Measurements from ENCODE around the gene ACBD6.
A peak's percentile ranks its signal among the peaks of the same experiment; 100 is the strongest.

ACBD6 gene

DNA sequence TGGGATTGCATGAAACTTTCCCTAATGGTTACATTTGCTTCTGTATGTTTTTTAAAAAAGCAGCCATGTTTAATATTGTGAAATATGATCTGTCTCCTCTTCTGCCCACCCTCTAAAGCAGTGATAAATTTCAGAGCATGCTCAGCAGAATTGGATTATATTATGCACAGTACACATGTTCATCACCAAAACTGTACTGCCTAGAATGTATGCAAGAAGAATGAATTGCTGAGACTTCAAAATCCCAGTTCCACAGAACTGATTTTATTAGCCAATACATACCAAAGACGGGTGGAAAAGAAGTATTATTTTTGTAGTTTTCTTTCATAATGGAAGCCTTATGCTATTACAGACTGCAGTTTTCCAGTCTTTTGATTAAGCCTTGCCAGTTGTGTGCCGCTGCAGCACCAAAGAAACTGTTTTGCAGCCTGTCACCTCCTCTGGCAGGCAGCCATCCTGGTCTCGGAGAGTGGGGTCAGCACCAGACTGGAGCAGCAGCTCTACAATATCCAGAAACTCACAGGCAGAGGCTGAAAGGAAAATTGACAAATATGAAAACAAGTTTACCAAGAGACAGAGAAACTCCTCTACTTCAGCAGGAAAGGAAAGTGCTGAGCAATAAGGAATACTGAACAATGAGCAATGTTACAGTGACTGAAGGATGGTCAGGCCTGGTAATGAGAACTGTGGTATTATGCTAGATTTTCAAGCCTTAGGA lies 214.2 kb downstream of the ACBD6 start:
- no peak for DNase-seq

GRCh38 chr1:180286417-180286816 lies 216.0 kb downstream of the ACBD6 start:
- no peak for DNase-seq

DNA sequence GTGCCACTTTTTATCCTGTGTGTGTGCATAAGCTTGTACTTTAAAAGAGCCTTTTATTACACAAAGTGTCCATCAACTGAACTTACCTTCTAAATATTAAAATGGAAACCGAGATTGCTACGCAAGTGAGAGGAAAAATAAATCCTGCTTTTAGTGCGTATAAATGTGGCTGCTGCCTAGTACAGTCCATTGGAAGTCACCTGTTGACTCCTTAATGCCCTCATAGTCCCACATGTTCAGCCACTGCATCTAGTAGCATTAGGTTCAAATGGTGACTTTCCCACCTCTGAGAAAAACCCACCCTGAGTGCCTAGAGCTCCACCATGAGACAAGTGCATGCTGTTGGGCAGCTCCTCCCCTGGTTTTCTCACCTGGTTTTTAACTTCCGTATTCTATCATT lies 219.3 kb downstream of the ACBD6 start:
- DNase-seq: no peak

DNA sequence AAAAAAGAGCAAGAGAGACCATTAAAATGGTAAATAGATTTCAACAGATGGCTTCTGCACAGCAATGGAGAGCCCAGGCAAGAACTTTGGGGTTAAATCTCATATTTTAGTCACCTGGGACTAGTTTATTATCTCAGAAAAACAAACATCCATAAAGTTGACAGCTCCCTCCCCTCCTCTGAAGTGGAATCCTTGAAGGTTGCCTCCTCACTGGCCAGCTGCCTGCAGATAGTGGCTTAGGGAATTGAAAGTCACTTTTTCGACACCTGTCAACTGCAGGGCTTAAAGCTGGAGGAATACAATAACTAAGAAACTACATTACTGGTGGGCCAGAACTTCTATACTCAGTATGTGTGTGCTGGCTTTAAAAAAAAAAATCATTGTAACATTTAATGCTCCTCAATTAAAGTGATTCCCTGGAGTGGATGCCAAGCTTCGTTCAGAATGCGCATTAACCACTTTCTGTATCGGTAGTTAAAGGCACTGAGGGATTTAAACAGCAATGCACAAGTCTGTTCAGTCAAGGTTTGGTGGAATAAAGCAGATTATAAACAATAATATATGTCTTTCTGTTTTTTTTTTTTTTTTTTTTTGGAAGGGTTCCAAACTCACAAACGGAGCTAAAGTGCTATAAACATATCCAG lies 219.9 kb downstream of the ACBD6 start:
- DNase-seq: no peak

- DNase-seq: no peak
Measured at GRCh38 chr1:180281490-180281889, 220.9 kb downstream of the ACBD6 start.

- no peak for DNase-seq
Measured at GRCh38 chr1:180280617-180281016, 221.8 kb downstream of the ACBD6 start.

DNA sequence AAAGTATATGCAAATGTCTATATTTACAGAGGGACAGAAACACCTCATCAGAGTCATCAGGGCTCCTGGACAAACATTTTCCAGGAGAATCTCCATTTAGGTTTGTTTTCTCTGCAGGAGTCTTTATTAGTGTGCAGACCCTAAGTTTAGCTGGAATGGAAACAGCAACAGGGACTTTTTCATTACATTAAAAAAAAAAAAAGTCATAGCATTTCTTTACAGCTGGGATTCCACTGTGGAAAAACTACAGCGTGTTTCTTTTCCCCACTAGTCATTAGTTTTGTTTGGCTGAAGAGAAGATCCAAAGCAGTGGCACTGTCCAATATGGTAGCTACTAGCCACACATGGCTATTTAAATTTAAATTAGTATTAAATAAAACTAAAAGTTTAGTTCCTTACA lies 222.7 kb downstream of the ACBD6 start:
- no peak for DNase-seq

GRCh38 chr1:180278596-180279395 lies 223.6 kb downstream of the ACBD6 start:
- peak; percentile 63 for DNase-seq

DNA sequence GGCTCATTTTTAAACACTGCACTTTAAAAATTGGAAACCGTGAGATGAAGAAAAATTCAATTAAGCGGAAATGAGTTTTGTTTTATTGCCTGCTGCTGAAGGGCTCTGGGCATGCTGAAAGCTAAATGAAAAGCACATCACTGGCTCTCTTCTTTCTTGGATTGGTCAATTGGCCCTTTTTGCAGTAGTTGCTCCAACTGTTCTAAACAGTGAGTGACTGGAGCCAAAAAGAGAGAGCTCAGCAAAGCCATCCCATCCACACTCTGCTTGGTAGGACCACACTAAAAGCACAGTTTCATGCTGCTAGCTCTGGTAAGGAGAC lies 224.2 kb downstream of the ACBD6 start:
- DNase-seq: no peak

DNA sequence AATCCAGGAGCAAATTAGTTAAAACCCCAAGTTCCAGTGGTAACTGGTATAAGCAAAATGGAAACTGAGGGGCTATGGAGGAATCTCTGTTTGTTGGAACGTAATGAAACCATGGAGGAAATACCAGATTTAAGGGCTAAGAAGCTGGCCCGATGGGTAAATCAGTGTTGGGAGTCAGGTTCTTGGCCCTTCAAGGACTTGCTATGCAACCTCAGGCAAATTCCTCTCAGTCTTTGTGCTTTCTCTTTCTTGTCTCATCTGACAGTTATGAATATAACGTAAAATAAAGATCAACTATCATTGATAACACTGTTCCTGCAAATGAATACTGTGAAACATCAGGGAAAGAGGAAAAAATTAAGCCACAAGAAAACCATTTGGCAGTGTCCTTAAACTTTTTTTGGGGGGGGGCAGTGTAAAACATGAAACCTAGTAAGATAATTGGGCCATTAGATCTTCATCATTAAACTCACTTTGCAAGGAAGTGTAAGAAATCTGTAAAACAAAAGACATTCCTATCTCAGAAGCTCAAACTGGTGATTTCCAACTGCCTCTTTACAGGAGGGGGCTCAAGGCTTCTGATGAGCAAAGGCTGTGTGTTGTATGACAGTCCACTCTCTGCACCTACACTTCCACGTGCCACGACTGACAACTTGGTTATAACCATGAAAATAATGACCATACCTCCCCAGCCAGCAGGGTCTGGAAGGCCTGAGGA lies 224.7 kb downstream of the ACBD6 start:
- DNase-seq: no peak

DNA sequence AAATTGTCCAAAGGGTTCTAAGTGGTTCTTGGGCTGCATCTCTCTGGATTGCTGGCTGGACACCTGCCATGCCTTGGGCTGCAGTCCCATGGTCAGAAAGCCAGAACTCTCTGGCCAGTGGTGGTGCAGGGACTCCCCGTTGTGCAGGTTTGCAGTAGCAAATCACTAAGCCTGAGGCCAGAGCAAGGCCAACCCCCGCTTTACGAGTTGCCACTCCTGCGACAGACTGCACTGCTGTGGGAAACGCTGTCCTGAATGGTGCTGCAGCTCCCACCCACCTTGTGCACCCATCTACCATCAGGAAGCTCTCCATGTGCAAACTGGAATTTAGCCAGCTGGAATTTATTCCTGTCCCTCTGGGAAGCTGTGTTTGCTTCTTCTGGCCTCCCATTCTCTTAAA lies 226.7 kb downstream of the ACBD6 start:
- no peak for DNase-seq

GRCh38 chr1:180274221-180274620 lies 228.2 kb downstream of the ACBD6 start:
- DNase-seq: no peak

DNA sequence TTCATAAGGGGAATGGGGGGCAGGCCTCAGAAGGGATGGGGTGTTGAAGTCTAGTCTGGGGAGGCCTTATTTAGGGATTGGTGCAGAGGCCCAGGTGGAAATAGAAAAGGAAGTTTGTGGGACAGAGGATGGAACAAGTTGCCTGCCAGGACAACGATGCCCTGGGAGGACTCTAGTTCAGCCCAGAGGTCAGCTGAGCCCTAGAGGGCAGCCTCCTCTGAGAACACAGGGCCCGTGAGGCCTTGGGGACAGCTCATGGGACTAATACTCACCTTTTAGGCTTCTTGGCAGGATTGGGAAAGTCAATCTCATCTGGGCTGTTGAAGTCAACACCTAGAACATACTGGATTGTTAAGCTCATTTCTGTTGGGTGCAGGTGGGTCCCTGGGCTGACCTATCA lies 229.3 kb downstream of the ACBD6 start:
- DNase-seq: no peak

DNA sequence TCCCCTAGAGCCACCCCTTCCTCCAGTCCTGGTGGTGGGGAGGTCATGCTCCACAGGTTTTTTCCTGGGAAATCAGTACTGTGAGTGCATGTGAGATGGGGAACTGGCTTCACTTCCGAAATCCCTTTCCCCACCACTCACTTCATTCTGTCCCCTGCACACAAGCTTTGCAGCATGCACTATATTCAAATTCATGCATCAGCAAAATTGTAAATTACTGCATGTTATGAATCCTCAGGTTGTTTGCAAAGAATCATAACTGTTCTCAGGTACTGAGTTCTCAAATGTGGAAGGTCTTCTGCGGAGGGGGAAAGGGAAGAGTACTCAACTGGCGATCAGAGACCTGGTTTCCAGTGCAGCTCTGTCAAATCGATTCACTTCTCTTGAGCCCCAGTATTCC lies 230.0 kb downstream of the ACBD6 start:
- no peak for DNase-seq

DNA sequence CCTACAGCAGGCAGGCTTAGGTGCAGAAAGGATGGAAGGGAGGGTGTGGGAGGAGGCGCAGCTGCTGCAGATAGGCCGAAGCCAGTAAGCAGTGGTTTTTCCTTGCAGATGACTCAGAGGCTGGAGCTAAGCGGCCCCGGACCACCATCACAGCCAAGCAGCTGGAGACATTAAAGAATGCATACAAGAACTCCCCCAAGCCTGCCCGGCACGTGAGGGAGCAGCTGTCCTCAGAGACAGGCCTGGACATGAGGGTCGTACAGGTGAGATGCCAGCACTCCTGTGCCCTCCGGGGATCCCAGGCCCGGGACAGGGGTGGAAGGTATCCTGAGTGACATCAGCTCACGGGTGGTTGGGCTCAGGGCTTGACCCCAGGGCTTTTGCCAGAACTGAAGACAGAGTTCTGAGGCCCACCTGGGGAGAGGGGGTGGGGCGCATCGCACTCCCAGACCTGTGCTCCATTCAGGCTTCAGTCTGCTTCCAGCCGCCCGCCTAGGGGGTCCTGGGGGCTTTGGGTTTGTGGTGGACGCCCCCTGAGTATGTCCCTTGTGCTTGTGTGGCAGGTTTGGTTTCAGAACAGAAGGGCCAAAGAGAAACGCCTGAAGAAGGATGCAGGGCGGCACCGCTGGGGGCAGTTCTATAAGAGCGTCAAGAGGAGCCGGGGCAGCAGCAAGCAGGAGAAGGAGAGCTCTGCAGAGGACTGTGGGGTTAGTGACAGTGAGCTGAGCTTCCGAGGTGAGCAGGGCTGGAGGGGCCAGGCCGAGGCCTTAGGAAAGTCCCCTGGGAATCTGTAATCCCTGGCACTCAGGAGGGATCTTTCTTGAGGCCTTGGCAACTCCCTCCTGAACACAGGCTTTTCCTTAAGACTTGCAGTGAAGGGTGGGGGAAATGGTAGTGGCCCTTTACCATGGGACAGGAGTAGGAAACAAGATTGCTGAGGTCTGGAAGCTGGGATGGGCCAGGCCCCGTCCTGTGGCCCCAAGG lies 230.8 kb downstream of the ACBD6 start:
- DNase-seq: no peak

DNA sequence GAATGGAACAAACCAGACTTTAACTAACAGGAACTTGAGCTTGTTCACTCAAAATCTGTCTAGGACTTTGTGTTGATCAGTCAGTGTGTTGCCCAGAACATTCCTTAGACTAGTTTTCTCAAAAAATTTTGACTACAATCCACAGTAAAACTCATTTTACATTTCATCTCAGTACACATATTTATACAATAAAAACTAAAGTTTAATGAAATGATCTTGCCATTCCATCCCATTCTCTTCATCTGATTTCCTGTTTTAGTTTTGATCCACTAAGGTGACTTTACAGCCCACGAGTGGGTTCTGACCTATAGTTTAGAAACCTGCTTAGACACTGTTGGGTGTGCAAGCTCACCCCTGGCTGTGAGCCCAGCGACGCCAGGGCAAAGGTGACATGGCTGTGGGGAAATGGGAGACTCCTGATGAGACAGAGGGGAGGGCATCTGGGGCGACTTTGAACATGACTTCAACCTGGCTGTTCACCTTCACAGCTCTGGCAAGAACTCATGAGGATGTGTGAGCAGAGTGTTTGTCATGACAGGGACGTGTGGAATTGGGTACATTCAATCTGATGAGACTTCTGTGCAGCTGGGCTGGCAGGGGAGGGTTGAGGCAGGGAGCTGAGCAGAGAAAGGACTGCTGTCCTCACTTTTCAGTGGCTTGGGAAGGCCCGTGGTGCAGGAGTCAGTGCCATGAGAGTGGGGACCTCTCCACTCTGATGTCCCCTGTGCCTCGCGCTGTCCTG lies 231.7 kb downstream of the ACBD6 start:
- no peak for DNase-seq

DNA sequence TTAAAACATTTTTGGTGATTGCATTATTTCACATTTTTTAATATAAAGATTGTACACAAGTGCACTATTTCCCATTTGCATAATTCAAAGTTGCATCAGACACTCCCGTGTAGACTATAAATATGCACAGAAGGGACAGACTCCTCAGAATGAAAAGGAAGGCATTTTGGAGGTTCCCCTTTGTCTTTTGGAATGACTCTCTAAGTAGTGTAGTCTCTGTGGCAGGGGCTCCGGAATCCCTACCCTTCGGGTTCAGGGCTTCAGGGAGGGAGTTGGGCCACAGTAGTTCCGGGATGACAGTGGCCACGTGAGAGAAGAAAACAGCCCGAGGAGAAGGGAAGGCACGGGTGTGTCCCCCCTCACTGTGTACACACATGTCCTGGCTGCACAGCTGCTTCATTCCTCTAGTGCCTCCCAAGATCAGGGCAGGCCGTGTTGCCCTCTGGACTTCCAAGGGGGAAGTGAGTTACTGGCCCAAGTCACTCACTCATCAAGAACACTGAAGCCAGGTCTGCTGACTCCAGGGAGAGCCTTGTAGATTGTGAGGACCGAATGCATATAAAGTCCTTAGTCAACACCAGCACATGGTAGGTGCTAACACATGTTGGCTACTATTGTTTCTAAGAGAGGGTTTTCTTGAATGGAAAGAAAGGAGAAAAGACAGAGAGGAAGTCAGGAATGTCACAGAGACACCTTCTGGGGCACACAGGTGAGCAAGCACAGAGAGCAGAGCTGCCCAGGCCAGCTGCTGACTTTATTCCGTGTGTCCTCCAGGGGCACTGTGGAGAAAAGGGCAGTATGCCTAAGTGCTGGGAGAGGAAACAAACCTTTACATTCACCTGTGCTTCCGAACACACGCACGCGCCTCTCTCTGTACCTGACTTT lies 232.5 kb downstream of the ACBD6 start:
- DNase-seq: peak; percentile 29

DNA sequence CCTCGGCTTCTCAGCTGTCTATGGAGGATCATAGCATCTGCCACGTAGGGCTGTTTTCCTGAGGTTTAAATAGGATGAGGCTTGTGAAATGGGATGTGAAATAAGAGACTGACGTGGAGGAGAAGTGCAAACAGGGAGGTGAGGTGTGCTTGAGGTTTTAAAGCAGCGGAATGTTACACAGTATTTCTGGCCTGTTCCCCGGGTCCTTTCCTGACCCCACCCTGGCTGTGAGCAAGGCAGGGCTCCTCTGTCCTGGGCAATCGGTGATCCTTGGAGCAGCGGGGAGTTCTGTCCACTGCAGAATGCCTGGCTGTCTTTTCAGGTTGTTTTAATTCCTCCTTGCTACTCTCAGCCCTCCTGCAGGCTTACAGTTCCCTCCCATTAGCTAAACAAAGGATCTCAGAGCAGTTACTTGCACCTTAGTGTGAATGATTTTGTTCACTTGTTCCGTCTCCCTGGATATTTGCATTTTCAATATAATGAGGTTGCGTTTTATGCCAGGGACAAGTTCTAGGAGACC lies 233.8 kb downstream of the ACBD6 start:
- no peak for DNase-seq

- no peak for DNase-seq
Measured at GRCh38 chr1:180267761-180268555, 234.4 kb downstream of the ACBD6 start.
